H9 (cell line): ENCODE measurements around the gene ITPR3. TPM values are rescaled to one million over a fixed set of nuclear protein-coding genes. Genes with fewer than 3 reads are reported as not detected.
A peak's percentile ranks its signal among the peaks of the same experiment; 100 is the strongest.

Experiments used
- DNase-seq: peaks from one replicate; pipeline ENCODE4 v3.0.0-alpha.2; 2017
- H2AFZ ChIP-seq: one replicate; pipeline ENCODE4 v1.6.1; 2013; ENCODE audit warnings: mild to moderate bottlenecking, low read length, control low read depth, moderate library complexity
- H2AK5ac ChIP-seq: 2 replicates; pipeline ENCODE4 v1.6.1; 2013; ENCODE audit warnings: low read length, control low read depth, mixed read lengths; ENCODE audit not compliant: insufficient read length
- H2BK120ac ChIP-seq: one replicate; pipeline ENCODE4 v1.6.1; 2013; ENCODE audit warnings: low read depth, mild to moderate bottlenecking, low read length, control low read depth, inconsistent platforms; ENCODE audit not compliant: poor library complexity, severe bottlenecking
- H2BK12ac ChIP-seq: 2 replicates; pipeline ENCODE4 v1.6.1; 2013; ENCODE audit warnings: low read length, control low read depth, mixed read lengths, low read depth; ENCODE audit not compliant: insufficient read length
- H2BK15ac ChIP-seq: 2 replicates; pipeline ENCODE4 v1.6.1; 2013; ENCODE audit warnings: low read depth, low read length, control low read depth
- H2BK20ac ChIP-seq: one replicate; pipeline ENCODE4 v1.6.1; 2013; ENCODE audit warnings: low read depth, mild to moderate bottlenecking, low read length, control low read depth, inconsistent platforms; ENCODE audit not compliant: poor library complexity, severe bottlenecking
- H2BK5ac ChIP-seq: 2 replicates; pipeline ENCODE4 v1.6.1; 2013; ENCODE audit warnings: low read length, control low read depth, mixed read lengths; ENCODE audit not compliant: insufficient read length
- H3K14ac ChIP-seq: 2 replicates; pipeline ENCODE4 v1.6.1; 2013; ENCODE audit warnings: low read length, control low read depth; ENCODE audit not compliant: insufficient read depth
- H3K18ac ChIP-seq: 2 replicates; pipeline ENCODE4 v1.6.1; 2013; ENCODE audit warnings: low read depth, mild to moderate bottlenecking, mixed read lengths, low read length, control low read depth; ENCODE audit not compliant: insufficient read length
- H3K23ac ChIP-seq: 2 replicates; pipeline ENCODE4 v1.6.1; 2013; ENCODE audit warnings: low read length, control low read depth, mixed read lengths, low read depth; ENCODE audit not compliant: insufficient read length
- H3K23me2 ChIP-seq: 2 replicates; pipeline ENCODE4 v1.6.1; 2013; ENCODE audit warnings: low read depth, mild to moderate bottlenecking, mixed read lengths, low read length, control low read depth; ENCODE audit not compliant: insufficient read length, poor library complexity, severe bottlenecking
- H3K27ac ChIP-seq: 2 replicates; pipeline ENCODE4 v1.5.1; 2013; ENCODE audit warnings: low read length, control low read depth, mixed read lengths, low read depth; ENCODE audit not compliant: insufficient read length
- H3K27me3 ChIP-seq: 2 replicates; pipeline ENCODE4 v1.6.1; 2013; ENCODE audit warnings: low read length, control low read depth, inconsistent platforms; ENCODE audit not compliant: insufficient read depth
- H3K4ac ChIP-seq: 2 replicates; pipeline ENCODE4 v1.6.1; 2013; ENCODE audit warnings: low read depth, mild to moderate bottlenecking, control low read depth, inconsistent platforms, low read length, moderate library complexity
- H3K4me1 ChIP-seq: 2 replicates; pipeline ENCODE4 v1.6.1; 2013; ENCODE audit warnings: low read length, control low read depth, inconsistent platforms; ENCODE audit not compliant: insufficient read depth
- H3K4me2 ChIP-seq: 2 replicates; pipeline ENCODE4 v1.6.1; 2013; ENCODE audit warnings: low read length, control low read depth, mixed read lengths; ENCODE audit not compliant: insufficient read length, insufficient read depth
- H3K56ac ChIP-seq: 2 replicates; pipeline ENCODE4 v1.6.1; 2013; ENCODE audit warnings: low read depth, mild to moderate bottlenecking, mixed read lengths, low read length, control low read depth; ENCODE audit not compliant: insufficient read length
- H3K79me1 ChIP-seq: 2 replicates; pipeline ENCODE4 v1.6.1; 2013; ENCODE audit warnings: low read depth, mild to moderate bottlenecking, moderate library complexity, low read length, control low read depth, inconsistent platforms; ENCODE audit not compliant: insufficient read depth, poor library complexity, severe bottlenecking
- H3K79me2 ChIP-seq: 2 replicates; pipeline ENCODE4 v1.6.1; 2013; ENCODE audit warnings: low read length, control low read depth, inconsistent platforms; ENCODE audit not compliant: insufficient read depth
- H3K9ac ChIP-seq: 2 replicates; pipeline ENCODE4 v1.6.1; 2013; ENCODE audit warnings: low read length, control low read depth, mixed read lengths; ENCODE audit not compliant: insufficient read length; ENCODE audit errors: extremely low read depth
- H3K9me3 ChIP-seq: one replicate; pipeline ENCODE4 v1.6.1; 2013; ENCODE audit warnings: low read depth, low read length, inconsistent platforms; ENCODE audit not compliant: control insufficient read depth
- H3T11ph ChIP-seq: one replicate; pipeline ENCODE4 v1.6.1; 2013; ENCODE audit warnings: mild to moderate bottlenecking, low read length, control low read depth, inconsistent platforms
- H4K20me1 ChIP-seq: one replicate; pipeline ENCODE4 v1.6.1; 2013; ENCODE audit not compliant: control insufficient read depth, insufficient read length, insufficient read depth
- H4K5ac ChIP-seq: 2 replicates; pipeline ENCODE4 v1.6.1; 2013; ENCODE audit warnings: low read depth, mild to moderate bottlenecking, mixed read lengths, low read length, control low read depth; ENCODE audit not compliant: insufficient read length
- H4K8ac ChIP-seq: replicated peaks from 2 replicates; pipeline ENCODE4 v1.6.1; 2013; ENCODE audit warnings: low read length, control low read depth, mixed read lengths, low read depth; ENCODE audit not compliant: insufficient read length
- H4K91ac ChIP-seq: 2 replicates; pipeline ENCODE4 v1.6.1; 2013; ENCODE audit warnings: low read depth, mild to moderate bottlenecking, moderate library complexity, mixed read lengths, low read length, control low read depth; ENCODE audit not compliant: insufficient read length
- H3K27ac Mint-ChIP-seq, 3 experiments: 2 replicates in 2 of 3; 3 replicates in 1 of 3; pipeline ENCODE4 v1.8.0; 2020 to 2021; ENCODE audit warnings: mixed read lengths in 3 of 3, mild to moderate bottlenecking in 1 of 3, moderate library complexity in 1 of 3
- H3K27me3 Mint-ChIP-seq: 2 replicates; pipeline ENCODE4 v1.8.0; 2021; ENCODE audit warnings: low read depth, mild to moderate bottlenecking, moderate library complexity, mixed read lengths
- H3K36me3 Mint-ChIP-seq, 3 experiments: 2 replicates in 2 of 3; 3 replicates in 1 of 3; pipeline ENCODE4 v1.8.0; 2020 to 2021; ENCODE audit warnings: low read depth in 3 of 3, mixed read lengths in 3 of 3; ENCODE audit not compliant: insufficient read depth in 1 of 3
- H3K4me1 Mint-ChIP-seq, 2 experiments: 2 replicates each; pipeline ENCODE4 v1.8.0; 2020; ENCODE audit warnings: mixed read lengths in 2 of 2
- H3K4me3 Mint-ChIP-seq, 2 experiments: 2 replicates in 1 of 2; 3 replicates in 1 of 2; pipeline ENCODE4 v1.8.0; 2020 to 2021; ENCODE audit warnings: mild to moderate bottlenecking in 2 of 2, mixed read lengths in 2 of 2, moderate library complexity in 1 of 2
- H3K9me3 Mint-ChIP-seq, 2 experiments: 2 replicates in 1 of 2; 3 replicates in 1 of 2; pipeline ENCODE4 v1.8.0; 2020; ENCODE audit warnings: mild to moderate bottlenecking in 2 of 2, mixed read lengths in 2 of 2, moderate library complexity in 1 of 2
- CTCF ChIP-seq: fragments of 200-600 bp; sonication (generic); conservative IDR thresholded peaks from 3 replicates; pipeline ENCODE4 v1.8.0; 2021; ENCODE audit warnings: antibody characterized with exemption, mild to moderate bottlenecking
- WGBS: extraction: QIAGEN DNeasy Blood & Tissue Kit; methylation state at CpG from one replicate; pipeline ENCODE4 v1.1.7; 2013; ENCODE audit warnings: missing lambda C conversion rate, low lambda C conversion rate, mixed read lengths; ENCODE audit not compliant: insufficient read length; ENCODE audit errors: extremely low coverage; 5-methylcytosine and 5-hydroxymethylcytosine counted together
- total RNA-seq: library from RNA; stranded (reverse); gene quantifications from 2 replicates; pipeline ENCODE4 v1.2.1, GENCODE V29; 2021

The ITPR3 gene
- total RNA-seq, 1 experiment from 2014 or later: 40.3 TPM

DNA sequence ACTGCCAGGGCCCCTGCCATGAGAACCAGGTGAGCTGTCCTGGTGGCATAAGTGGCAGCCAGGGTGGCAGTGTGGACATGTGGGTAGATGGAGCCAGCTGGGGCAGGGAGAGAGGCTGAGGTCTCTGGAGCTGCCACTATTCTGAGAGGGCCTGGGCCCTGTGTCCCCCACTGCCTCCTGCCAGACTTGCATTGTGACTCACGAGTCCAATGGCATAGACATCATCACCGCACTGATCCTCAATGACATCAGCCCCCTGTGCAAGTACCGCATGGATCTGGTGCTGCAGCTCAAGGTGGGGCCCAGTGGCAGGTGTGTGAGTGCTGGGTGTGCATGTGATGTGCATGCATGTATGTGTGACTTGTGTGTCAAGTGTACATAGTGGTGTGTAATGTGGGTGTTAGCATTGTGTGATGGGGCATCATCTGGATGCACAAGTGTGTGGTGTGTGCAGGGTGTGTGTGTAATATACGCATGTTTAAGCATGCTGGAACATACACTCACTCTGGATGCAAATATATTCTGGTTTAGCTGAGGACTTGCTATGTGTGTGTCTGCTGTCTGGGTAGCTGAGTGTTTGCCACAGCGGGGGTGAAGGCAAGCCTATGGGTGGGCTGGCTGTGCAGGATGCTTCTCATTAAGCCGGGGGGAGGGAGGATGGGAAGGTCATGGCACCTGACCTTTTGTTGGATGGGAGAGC is 65.3 kb downstream of the ITPR3 start:
- H2BK120ac ChIP-seq: no peak overlapping the region
- H2BK20ac ChIP-seq: no peak overlapping the region
- H3K4me1 Mint-ChIP-seq: no peaks in the 10 kb centered on the region
- peaks cover 31 to 85% (median 84%) of the 10 kb centered on the region in 3 experiments; a peak in 6 of 7 replicates for H3K36me3 Mint-ChIP-seq
- H3K27ac Mint-ChIP-seq: peak overlapping the region in 2 of 3 experiments; percentile 14 to 32; a peak in 3 of 7 replicates
- H3K27me3 Mint-ChIP-seq: no peaks in the 10 kb centered on the region
- H3K79me1 ChIP-seq: no peaks in the 10 kb centered on the region
- H4K8ac ChIP-seq: no peak overlapping the region
- H3K9me3 Mint-ChIP-seq: no peaks in the 10 kb centered on the region
- H2BK15ac ChIP-seq: no peak overlapping the region
- H3K14ac ChIP-seq: no peak overlapping the region
- DNase-seq: no peak
- no peak overlapping the region for H2BK5ac ChIP-seq
- no peak overlapping the region for H4K5ac ChIP-seq
- H3K4me2 ChIP-seq: no peak overlapping the region
- no CpG with 5 or more reads among the region's 6 CpGs for WGBS
- TF ChIP-seq CTCF: no peak
- no peak overlapping the region for H3K27ac ChIP-seq
- no peaks in the 10 kb centered on the region for H3K79me2 ChIP-seq
- H4K20me1 ChIP-seq: no peaks in the 10 kb centered on the region
- no peak overlapping the region for H2BK12ac ChIP-seq
- H4K91ac ChIP-seq: no peak overlapping the region
- no peak overlapping the region for H3K56ac ChIP-seq
- H2AK5ac ChIP-seq: no peak overlapping the region
- H3K9me3 ChIP-seq: no peaks in the 10 kb centered on the region
- H3K4ac ChIP-seq: no peak overlapping the region
- H2AFZ ChIP-seq: no peak overlapping the region
- H3K18ac ChIP-seq: no peak overlapping the region
- H3T11ph ChIP-seq: no peak overlapping the region
- H3K4me3 Mint-ChIP-seq: peak overlapping the region in 1 of 2 experiments; percentile 10; a peak in 1 of 5 replicates
- H3K27me3 ChIP-seq: no peaks in the 10 kb centered on the region
- H3K4me1 ChIP-seq: no peaks in the 10 kb centered on the region
- no peak overlapping the region for H3K9ac ChIP-seq
- H3K23ac ChIP-seq: no peak overlapping the region
- no peaks in the 10 kb centered on the region for H3K23me2 ChIP-seq
